ENCODE data around the gene NAGK. TPM values are rescaled to one million over a fixed set of nuclear protein-coding genes. Genes with fewer than 3 reads are reported as not detected.
"Not testable (repeated sequence)": the region's sequence is repeated elsewhere in the genome, so short reads cannot be mapped to it uniquely, and the experiment has no call there.

The NAGK gene
- 10 to 100 TPM; 36.3 to 73.2 (median 64.2) TPM for total RNA-seq
- 10 to 100 TPM; 60.0 to 93.1 (median 86.5) TPM for polyA plus RNA-seq

GRCh38 chr2:71068218-71069035 is at the start of gene NAGK:
NAGK (plus strand) TSS chr2:71068648; CDS start chr2:71068684, 36 bp downstream.
- intact Hi-C loops (cut with DNase I), result loop anchor here (2.0 to 5.0 kb wide), 3 partner anchors 62 to 91 kb away; partner anchors contain the start of genes ANKRD53, MCEE, MPHOSPH10 and TEX261
- TF ChIP-seq CTCF (IDR thresholded peaks at IDR 0.05), result no peak
- peak in 2 of 4 donors; percentile 14 to 82 for TF ChIP-seq EP300 (IDR thresholded peaks at IDR 0.05)
- peak; percentile 100 for TF ChIP-seq POLR2A (IDR thresholded peaks at IDR 0.05)
- peak; percentile 100 for TF ChIP-seq POLR2AphosphoS5 (IDR thresholded peaks at IDR 0.05)
- WGBS, 2 donors, result 0% methylated on average over 66 of the region's 66 CpGs
- no peaks in the 10 kb centered on the region for H3K9me3 ChIP-seq
- H3K27ac ChIP-seq, result peak within 1 kb of the TSS; percentile 92 to 96 (median 94)
- H3K27me3 ChIP-seq, result no peaks in the 10 kb centered on the region
- H3K4me3 ChIP-seq, result peak within 1 kb of the TSS; percentile 79 to 89 (median 80)
- peaks cover 0 to 38% (median 34%) of the 10 kb centered on the region in 4 donors for H3K4me1 ChIP-seq
- DNase-seq, result peak; percentile 99
- peaks cover 0 to 21% (median 6%) of the 10 kb centered on the region in 4 donors for H3K36me3 ChIP-seq

- H3K27ac ChIP-seq; H3K4me1 ChIP-seq; H3K9me3 ChIP-seq; intact Hi-C loops (cut with DNase I); H3K4me3 ChIP-seq; H3K36me3 ChIP-seq; H3K27me3 ChIP-seq; DNase-seq: not testable (repeated sequence)
- 83 to 85% methylated on average over 6 of the region's 6 CpGs for WGBS, 2 donors
These were observed 48.5 kb upstream of the NAGK start for GRCh38 chr2:71019989-71020388.

GRCh38 chr2:71021394-71021793 is 47.1 kb upstream of the NAGK start:
- 86 to 93% methylated on average over 14 of the region's 14 CpGs for WGBS, 2 donors
- H3K36me3 ChIP-seq; H3K4me1 ChIP-seq; intact Hi-C loops (cut with DNase I); H3K9me3 ChIP-seq; DNase-seq; H3K27me3 ChIP-seq; H3K27ac ChIP-seq; H3K4me3 ChIP-seq: not testable (repeated sequence)

GRCh38 chr2:71023553-71024243 is 44.8 kb upstream of the NAGK start:
- H3K4me1 ChIP-seq; H3K4me3 ChIP-seq; DNase-seq; H3K36me3 ChIP-seq; H3K27me3 ChIP-seq; intact Hi-C loops (cut with DNase I); H3K9me3 ChIP-seq; H3K27ac ChIP-seq: not testable (repeated sequence)
- 16 to 50% methylated on average over 15 of the region's 15 CpGs for WGBS, 2 donors

GRCh38 chr2:71036296-71036695 is 32.2 kb upstream of the NAGK start:
- H3K4me3 ChIP-seq; H3K27me3 ChIP-seq; H3K9me3 ChIP-seq; intact Hi-C loops (cut with DNase I); H3K4me1 ChIP-seq; DNase-seq; H3K27ac ChIP-seq; H3K36me3 ChIP-seq: not testable (repeated sequence)
- 60 to 83% methylated on average over 8 of the region's 8 CpGs for WGBS, 2 donors

GRCh38 chr2:71042287-71042686 is 26.2 kb upstream of the NAGK start:
- Histone ChIP-seq H3K27ac (no peak overlapping the region), H3K4me1 (no peaks in the 10 kb centered on the region), H3K4me3 (no peak overlapping the region), H3K27me3 (no peaks in the 10 kb centered on the region), H3K9me3 (no peaks in the 10 kb centered on the region), H3K36me3 (no peaks in the 10 kb centered on the region)
- TF ChIP-seq EP300 (IDR thresholded peaks at IDR 0.05) (no peak), POLR2A (IDR thresholded peaks at IDR 0.05) (no peak), POLR2AphosphoS5 (IDR thresholded peaks at IDR 0.05) (no peak), CTCF (IDR thresholded peaks at IDR 0.05) (no peak)
- DNase-seq, result no peak
- intact Hi-C loops (cut with DNase I), result no loop called here
- 53 to 68% methylated on average over 4 of the region's 4 CpGs for WGBS, 2 donors

All from sigmoid colon (tissue), 7 donors.